HUDEP-2 (cell line): ENCODE measurements around the gene PCDHB14.

ENCODE experiments used
- DNase-seq, 76 experiments: peaks; one replicate each; lab custom pipeline; 2025; ENCODE audit not compliant: unreplicated experiment in 76 of 76; lab: John Stamatoyannopoulos, UW

The PCDHB14 gene

DNA sequence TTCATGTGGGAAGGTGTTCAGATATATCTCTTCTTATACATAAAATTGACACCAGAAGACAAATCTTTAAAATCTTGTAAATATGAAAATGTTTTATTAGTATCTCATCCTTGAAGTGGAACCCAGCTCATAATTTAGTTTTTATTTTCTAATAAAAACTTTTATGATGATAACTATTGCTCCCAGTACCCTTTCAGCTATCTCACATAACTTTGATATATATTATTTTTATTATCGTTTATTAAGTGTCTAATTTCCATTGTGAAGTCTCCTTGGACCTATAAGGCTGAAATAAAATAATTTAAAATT lies 38.0 kb downstream of the PCDHB14 start:
- no peak for DNase-seq

DNA sequence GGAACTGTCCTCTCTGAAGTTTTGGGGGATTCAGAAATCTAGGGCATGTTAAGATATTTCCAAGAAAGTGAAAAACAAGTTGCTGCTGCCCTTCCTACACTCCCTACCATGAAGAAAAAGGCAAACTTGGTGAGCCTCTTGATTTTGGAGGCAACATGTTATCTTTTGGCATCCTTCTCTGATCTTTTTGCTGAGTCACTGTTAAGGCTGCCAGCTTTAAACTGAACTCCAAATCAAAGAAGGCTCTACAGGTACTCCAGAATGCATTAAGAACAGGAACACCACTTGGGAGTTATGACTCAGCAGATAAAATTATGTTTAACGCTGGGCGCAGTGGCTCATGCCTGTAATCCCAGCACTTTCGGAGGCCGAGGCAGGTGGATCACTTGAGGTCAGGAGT lies 46.1 kb downstream of the PCDHB14 start:
- no peak for DNase-seq

DNA sequence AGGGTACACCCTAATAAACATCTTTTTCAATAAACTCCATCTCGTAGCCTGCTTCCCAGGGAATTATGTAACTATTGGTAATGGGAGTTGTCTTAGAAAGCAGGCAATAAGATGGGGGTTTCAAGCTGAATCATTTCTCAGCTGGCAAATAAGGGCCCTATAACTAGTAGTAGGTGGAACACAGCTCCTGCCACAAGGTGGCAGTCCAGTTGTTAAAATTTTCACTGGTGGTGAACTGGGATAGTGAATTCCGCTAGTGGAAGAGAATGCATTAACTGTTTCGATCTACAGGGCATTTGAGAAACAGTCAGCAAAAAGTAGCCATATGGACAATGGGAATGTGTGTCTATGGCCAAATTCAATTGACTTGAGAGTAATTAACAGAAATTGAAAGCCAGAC lies 49.8 kb downstream of the PCDHB14 start:
- DNase-seq, result peak in 6 of 76 experiments; percentile 0 to 40 (median 5)
